Hair follicular keratinocyte (primary cell): Measurements from ENCODE around the gene PRF1. TPM values are rescaled to one million over a fixed set of nuclear protein-coding genes. Genes with fewer than 3 reads are reported as not detected.

Experiments
- total RNA-seq: library from RNA; depleted of rRNA; stranded (reverse); fragments of >200 nt; gene quantifications from 2 replicates; pipeline ENCODE4 v1.2.3, GENCODE V29; 2015

PRF1 gene
- not detected in 2 replicates for total RNA-seq

GRCh38 chr10:70602665-70603448 lies at the start of gene PRF1:
TSS of gene PRF1 (minus strand) at chr10:70602741. CDS start at chr10:70600902, 1,839 bp downstream.

Other genes with a start within 250 kb of the PRF1 start
- gene LRRC20, start 220.1 kb downstream of the PRF1 start, total RNA-seq = 12.1 and 13.6 TPM in 2 replicates
- 12.5 and 12.8 TPM in 2 replicates for gene EIF4EBP2, start 198.6 kb downstream of the PRF1 start, total RNA-seq
- gene NODAL, start 161.1 kb downstream of the PRF1 start, total RNA-seq = 0.23 and 0.38 TPM in 2 replicates
- gene PALD1, start 124.0 kb downstream of the PRF1 start, total RNA-seq = 0.04 TPM in 1 of 2 replicates, not detected in the other
- gene ADAMTS14, start 69.8 kb upstream of the PRF1 start, total RNA-seq = 0.19 TPM in 1 of 2 replicates, not detected in the other
- not detected in 2 replicates for gene TBATA, start 182.6 kb upstream of the PRF1 start, total RNA-seq
- 25.0 and 31.1 TPM in 2 replicates for gene SGPL1, start 213.2 kb upstream of the PRF1 start, total RNA-seq